Stimulated activated CD4-positive, alpha-beta T cell treated with anti-CD3 and anti-CD28 coated beads, TNF-alpha, amount 100 ng/mL, for 4 hours (primary cell): ENCODE measurements around the gene HIVEP1.
"Not testable (repeated sequence)": the region's sequence is repeated elsewhere in the genome, so short reads cannot be mapped to it uniquely, and the experiment has no call there.

Source experiments
- DNase-seq, 3 experiments: peaks; one replicate each; pipeline ENCODE4 v3.0.0-alpha.2; 2020; ENCODE audit warnings: low read depth in 3 of 3

HIVEP1 gene

GRCh38 chr6:12158686-12159415 lies 146.7 kb downstream of the HIVEP1 start:
- no peak for DNase-seq

- DNase-seq = no peak
These were observed 148.2 kb downstream of the HIVEP1 start for GRCh38 chr6:12160326-12160725.

GRCh38 chr6:12162213-12162612 lies 150.1 kb downstream of the HIVEP1 start:
- DNase-seq = no peak

- DNase-seq = no peak
These were observed 151.0 kb downstream of the HIVEP1 start for GRCh38 chr6:12163149-12163548.

GRCh38 chr6:12163744-12164507 lies 151.8 kb downstream of the HIVEP1 start:
- DNase-seq = no peak

- DNase-seq = no peak
These were observed 152.3 kb downstream of the HIVEP1 start for GRCh38 chr6:12164508-12164770.

GRCh38 chr6:12165297-12165696 lies 153.2 kb downstream of the HIVEP1 start:
- DNase-seq = no peak

GRCh38 chr6:12165722-12166280 lies 153.7 kb downstream of the HIVEP1 start:
- DNase-seq = no peak

GRCh38 chr6:12169377-12169776 lies 157.3 kb downstream of the HIVEP1 start:
- no peak for DNase-seq

- no peak for DNase-seq
These were observed 158.4 kb downstream of the HIVEP1 start for GRCh38 chr6:12170351-12171092.

- no peak for DNase-seq
These were observed 159.6 kb downstream of the HIVEP1 start for GRCh38 chr6:12171717-12172116.

- no peak for DNase-seq
These were observed 160.5 kb downstream of the HIVEP1 start for GRCh38 chr6:12172572-12172971.

GRCh38 chr6:12173181-12173580 lies 161.1 kb downstream of the HIVEP1 start:
- no peak for DNase-seq

- no peak for DNase-seq
These were observed 161.5 kb downstream of the HIVEP1 start for GRCh38 chr6:12173661-12174060.

- DNase-seq = no peak
These were observed 162.8 kb downstream of the HIVEP1 start for GRCh38 chr6:12174878-12175277.

- no peak for DNase-seq
These were observed 163.5 kb downstream of the HIVEP1 start for GRCh38 chr6:12175626-12176025.

- not testable (repeated sequence) for DNase-seq
These were observed 164.7 kb downstream of the HIVEP1 start for GRCh38 chr6:12176782-12177181.

- no peak for DNase-seq
These were observed 166.4 kb downstream of the HIVEP1 start for GRCh38 chr6:12178521-12178920.

GRCh38 chr6:12181481-12181880 lies 169.4 kb downstream of the HIVEP1 start:
- no peak for DNase-seq

- DNase-seq = no peak
These were observed 170.6 kb downstream of the HIVEP1 start for GRCh38 chr6:12182676-12183075.

GRCh38 chr6:12185081-12185673 lies 173.1 kb downstream of the HIVEP1 start:
- DNase-seq = no peak

GRCh38 chr6:12186528-12186927 lies 174.4 kb downstream of the HIVEP1 start:
- DNase-seq = no peak
